AML-193 (cell line): ENCODE data around the gene GH1.
A peak's percentile ranks its signal among the peaks of the same experiment; 100 is the strongest.
"Not testable (repeated sequence)": the region's sequence is repeated elsewhere in the genome, so short reads cannot be mapped to it uniquely, and the experiment has no call there.

ENCODE experiments used
- DNase-seq, 2 experiments: peaks; one replicate each; lab custom pipeline; 2025; lab: John Stamatoyannopoulos, UW

GH1 gene

GRCh38 chr17:63926164-63926563 lies 7.5 kb upstream of the GH1 start:
- DNase-seq = no peak

GRCh38 chr17:63925615-63926014 lies 7.0 kb upstream of the GH1 start:
- no peak for DNase-seq

- DNase-seq = not testable (repeated sequence)
These were observed 3.8 kb upstream of the GH1 start for GRCh38 chr17:63922402-63922801.

- not testable (repeated sequence) for DNase-seq
These were observed 2.1 kb upstream of the GH1 start for GRCh38 chr17:63920779-63921178.

- DNase-seq = not testable (repeated sequence)
These were observed 1.4 kb upstream of the GH1 start for GRCh38 chr17:63920050-63920449.

GRCh38 chr17:63919311-63919723 lies 678 bp upstream of the GH1 start:
- DNase-seq = peak; percentile 51 to 57

- no peak for DNase-seq
These were observed 334 bp downstream of the GH1 start for GRCh38 chr17:63918305-63918704.

- no peak for DNase-seq
These were observed 993 bp downstream of the GH1 start for GRCh38 chr17:63917646-63918045.

GRCh38 chr17:63917206-63917605 lies 1.4 kb downstream of the GH1 start:
- DNase-seq = not testable (repeated sequence)

GRCh38 chr17:63916566-63917185 lies 2.0 kb downstream of the GH1 start:
- DNase-seq = no peak

- DNase-seq = not testable (repeated sequence)
These were observed 2.9 kb downstream of the GH1 start for GRCh38 chr17:63915753-63916152.

GRCh38 chr17:63914471-63914870 lies 4.2 kb downstream of the GH1 start:
- DNase-seq = no peak

- DNase-seq = no peak
These were observed 7.0 kb downstream of the GH1 start for GRCh38 chr17:63911657-63912100.

- no peak for DNase-seq
These were observed 7.5 kb downstream of the GH1 start, which contains the start of gene CSHL1 for GRCh38 chr17:63911041-63911635. Gene CSHL1 (minus strand): TSS chr17:63911258. CDS start chr17:63911196, 62 bp downstream.

- no peak for DNase-seq
These were observed 8.5 kb downstream of the GH1 start for GRCh38 chr17:63910096-63910495.

- DNase-seq = not testable (repeated sequence)
These were observed 9.1 kb downstream of the GH1 start for GRCh38 chr17:63909586-63909985.

- peak; percentile 49 to 58 for DNase-seq
These were observed 11.4 kb downstream of the GH1 start for GRCh38 chr17:63907161-63907778.

- not testable (repeated sequence) for DNase-seq
These were observed 13.8 kb downstream of the GH1 start for GRCh38 chr17:63904796-63905195.

GRCh38 chr17:63903787-63904201 lies 14.8 kb downstream of the GH1 start:
- peak; percentile 49 to 55 for DNase-seq

GRCh38 chr17:63901971-63902370 lies 16.7 kb downstream of the GH1 start:
- not testable (repeated sequence) for DNase-seq

- DNase-seq = not testable (repeated sequence)
These were observed 19.5 kb downstream of the GH1 start for GRCh38 chr17:63898899-63899798.
